Caki2 (cell line): ENCODE results near the gene SCUBE3. TPM values are rescaled to one million over a fixed set of nuclear protein-coding genes. Genes with fewer than 3 reads are reported as not detected.

Experiments
- DNase-seq: peaks from one replicate; pipeline ENCODE4 v3.0.0-alpha.2; 2015; ENCODE audit warnings: low read depth
- in situ Hi-C: cut with HindIII; loops from 2 replicates; pipeline ENCODE4 v1.10.0; 2016; ENCODE audit warnings: low sequenced_read_pairs, low pct_unique_long_range_greater_than_20kb, mixed read lengths
- total RNA-seq: library from RNA; depleted of rRNA; stranded (reverse); fragments of >200 nt; shearing (Covaris generic); gene quantifications from 2 replicates; pipeline ENCODE4 v1.2.3, GENCODE V29; 2014; ENCODE audit warnings: low replicate concordance

The SCUBE3 gene
- total RNA-seq, 1 experiment from 2014 or later, result not detected

DNA sequence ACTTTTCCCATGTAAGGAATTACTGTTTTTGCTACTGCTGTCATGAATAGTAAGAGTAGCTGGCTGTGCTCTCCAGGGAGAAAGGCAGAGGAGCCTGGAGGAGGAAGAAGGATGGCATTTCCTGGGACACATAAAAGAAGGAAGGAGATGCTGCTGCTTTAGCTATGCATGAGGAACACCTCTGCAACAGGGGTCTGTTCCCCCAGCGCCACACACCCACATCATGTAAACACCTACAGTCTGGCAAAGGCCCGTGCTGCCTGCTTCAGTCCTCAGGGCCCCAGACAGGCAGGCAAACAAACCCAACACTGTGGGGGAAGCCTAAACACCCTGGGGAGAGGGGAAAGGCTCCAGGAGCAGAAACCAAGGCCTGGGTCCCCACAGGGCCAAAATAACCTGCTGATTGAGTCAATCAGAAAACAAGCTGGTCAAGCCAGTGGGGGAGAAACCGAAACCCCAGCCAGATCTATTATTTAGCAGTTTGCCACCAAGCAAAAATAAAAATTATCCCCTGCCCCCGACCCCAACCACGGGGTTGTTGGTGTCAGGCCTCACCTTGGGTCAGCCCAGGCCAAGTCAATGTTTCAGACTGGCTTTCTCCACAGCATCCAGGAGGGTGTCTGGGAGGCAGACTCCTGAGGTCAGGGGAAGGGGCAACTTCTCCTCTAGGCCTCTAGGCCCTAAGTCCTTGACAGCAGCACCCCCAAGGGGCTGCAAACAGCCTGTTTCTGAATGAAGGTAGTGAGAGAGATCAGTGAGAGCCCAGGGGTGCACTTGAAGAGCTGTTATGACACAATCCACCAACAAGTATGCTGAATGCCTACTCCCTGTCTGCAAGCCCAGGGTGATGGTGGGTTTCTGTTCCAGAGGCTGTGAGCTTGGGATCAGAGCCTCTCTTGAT is 34.6 kb upstream of the SCUBE3 start:
- in situ Hi-C loops, result no loop called here
- DNase-seq, result no peak

DNA sequence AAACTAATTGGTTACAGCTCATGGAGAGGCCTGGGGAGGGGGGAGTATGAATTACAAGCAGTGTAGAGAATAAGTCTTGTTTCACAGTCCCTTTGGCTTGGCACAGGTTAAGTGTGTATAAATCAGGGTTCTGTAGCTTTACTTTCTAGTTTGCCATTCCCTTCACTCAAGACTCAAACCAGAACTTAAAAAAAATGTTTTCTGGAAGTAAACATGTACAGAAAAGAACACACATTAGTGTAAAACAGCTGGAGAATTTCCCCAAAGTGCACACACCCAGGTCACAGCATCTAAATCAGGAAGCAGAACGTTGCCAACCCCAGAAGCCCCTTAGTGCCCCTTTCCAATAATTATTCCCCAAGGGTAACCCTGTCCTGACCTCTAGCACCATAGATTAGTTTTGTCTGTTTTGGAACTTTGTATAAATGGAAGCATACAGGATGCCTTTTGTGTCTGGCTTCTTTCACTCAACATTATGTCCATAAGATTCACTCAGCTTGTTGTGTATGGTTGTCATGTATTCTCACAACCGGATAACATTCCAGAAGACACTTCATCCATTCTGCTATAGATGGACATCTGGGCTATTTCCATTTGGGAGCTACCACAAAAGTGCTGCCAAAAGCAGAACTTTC is 33.7 kb upstream of the SCUBE3 start:
- DNase-seq, result no peak
- in situ Hi-C loops, result no loop called here

DNA sequence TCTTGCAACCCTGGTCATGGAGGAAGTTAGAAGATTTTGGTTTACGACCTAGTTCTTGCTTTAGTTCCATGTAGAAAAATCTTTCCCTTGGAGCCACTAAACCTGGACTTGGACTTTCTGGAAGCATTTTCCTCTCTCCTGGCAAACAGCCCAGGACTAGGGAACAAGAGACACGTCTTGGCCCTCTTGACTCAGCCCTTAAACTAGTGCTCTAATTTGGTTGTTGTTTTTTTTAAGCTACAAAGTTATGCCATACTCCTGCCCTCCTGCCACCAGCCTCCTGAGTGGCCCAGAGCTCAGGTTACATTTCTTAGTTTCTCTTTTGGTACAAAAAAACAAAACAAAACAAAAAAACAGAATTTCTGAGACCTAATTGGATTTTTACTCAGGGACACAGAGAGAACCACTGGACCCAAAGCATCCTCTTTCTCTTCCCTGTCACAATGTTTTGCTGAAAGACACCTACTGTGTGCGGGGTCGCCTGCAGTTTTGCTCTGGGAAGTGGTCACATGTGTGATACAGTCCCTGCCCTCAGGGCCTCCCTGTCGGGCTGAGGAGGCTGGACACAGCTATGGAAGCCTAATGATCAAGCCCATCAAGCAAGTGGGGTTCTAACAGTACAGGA is 32.3 kb upstream of the SCUBE3 start:
- DNase-seq, result peak; percentile 12
- in situ Hi-C loops, result no loop called here

DNA sequence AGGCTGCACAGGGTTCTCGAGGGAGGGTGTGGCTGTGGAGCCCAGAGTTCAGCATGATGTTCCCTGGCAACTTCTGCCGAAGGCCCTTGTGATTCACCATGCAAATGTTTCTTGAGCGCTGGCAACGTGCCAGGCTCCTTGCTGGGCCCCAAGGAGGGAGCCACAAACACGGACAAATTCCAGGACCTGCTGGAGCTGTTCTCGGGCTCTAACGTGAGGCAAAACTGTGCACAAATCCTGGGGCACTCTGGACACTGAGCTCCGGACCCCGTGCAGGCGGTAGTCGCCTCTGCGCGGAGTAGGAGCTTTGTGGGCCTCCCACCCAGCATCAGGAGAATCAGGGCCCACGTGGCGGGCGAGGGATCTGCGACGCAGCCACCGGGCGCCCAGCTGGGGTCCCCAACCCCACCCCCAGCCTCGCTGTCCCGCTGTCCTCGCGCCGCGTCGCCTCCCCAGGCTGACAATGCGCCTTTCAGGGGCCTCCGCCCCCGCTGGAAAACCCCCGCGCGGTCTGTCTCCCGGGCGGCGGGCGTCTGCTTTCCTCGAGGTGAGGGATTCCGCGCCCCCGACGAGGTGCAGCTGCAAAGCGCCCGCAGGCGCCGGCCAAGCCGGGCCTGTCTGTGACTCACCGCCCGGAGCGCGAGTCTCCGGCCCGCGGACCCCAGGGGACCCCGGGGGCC is 31.7 kb upstream of the SCUBE3 start:
- DNase-seq, result no peak
- in situ Hi-C loops, result no loop called here

DNA sequence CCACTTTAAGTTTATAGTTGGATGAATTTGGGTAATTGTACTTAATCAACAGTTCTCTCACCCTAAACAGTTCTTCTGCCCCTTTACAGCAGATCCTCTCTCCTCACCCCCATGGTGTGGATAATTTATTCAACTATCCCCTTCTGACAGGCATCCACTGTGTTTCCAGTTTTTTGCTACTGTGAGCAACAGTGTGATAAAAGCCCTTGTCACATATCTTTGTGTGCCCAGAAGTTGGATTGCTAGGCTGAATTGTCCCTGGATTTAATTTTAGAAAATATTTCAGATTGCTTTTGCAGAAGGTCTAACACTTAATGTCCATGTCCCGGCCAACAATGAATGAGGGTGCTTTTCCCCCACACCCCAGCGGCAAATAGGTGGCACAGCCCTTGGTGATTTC is 30.5 kb upstream of the SCUBE3 start:
- in situ Hi-C loops, result no loop called here
- DNase-seq, result no peak

DNA sequence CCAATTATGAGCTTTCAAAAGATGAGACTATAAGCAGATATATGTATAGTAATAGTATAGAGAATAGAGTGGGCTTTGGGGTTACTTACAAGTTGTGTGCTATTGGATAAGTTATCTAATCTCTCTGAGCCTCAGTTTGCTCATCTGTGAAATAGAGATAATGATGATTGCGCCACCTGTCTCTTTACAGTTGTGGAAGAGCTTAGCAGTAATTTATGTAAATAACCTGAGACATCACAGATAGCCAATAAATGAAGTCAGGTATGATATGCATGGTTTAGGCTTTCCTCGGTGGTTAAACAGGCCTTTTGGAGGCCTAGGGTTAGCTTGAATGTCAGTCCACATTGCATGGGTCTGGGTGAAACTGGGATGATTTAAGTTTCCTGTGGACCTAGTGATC is 29.8 kb upstream of the SCUBE3 start:
- DNase-seq, result no peak
- in situ Hi-C loops, result no loop called here

DNA sequence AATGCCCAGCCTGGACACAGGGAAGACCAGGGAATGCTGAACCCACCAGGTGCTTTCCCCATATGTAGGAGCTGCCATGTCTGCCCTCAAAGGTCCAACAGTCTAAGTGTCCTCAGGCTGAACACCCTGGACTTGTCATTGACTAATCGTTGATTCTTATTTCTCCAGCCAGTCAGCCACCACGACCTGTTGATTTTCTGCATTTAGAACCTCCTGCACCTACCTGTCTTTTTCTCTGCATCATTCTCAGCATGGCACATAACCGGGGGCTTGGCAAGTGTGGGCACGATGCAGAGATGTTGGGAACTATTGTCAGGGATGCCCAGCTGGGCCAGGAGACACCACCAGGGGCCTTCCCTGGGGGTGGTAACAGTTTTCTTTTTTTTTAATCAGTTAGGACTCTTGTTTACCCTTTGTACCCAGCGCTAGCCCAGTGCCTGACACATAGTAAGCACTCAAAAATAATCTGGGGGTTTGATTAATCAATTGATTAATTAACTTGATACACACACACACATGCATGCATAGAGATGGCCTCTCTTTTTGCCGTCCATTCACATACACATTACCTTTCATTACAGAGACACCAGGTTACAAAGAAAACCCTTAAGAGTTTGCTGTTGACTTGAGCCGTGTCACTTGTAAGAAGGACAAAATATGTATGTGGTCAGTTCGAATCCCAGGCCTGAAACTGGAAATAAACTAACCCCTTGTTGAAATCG is 29.0 kb upstream of the SCUBE3 start:
- DNase-seq, result no peak
- in situ Hi-C loops, result no loop called here

DNA sequence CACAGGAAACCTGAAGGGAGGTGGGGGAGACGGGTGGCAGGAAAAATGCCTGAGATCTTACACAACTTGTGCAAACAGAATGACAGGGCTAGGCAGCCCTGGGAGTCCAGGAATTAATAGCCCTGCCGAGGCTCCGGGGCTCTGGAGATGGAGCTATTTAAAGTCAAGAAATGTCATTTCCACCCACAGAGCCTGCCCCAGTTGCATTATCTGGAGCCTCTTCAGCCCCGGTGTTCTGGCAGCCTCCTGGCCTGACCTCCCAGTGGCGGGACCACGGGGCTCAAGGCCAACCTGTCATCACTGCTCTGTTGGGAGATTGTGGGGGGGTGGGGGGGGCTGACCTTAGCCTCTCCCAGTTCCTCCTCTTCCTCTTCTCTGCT is 28.5 kb upstream of the SCUBE3 start:
- in situ Hi-C loops, result no loop called here
- DNase-seq, result no peak

DNA sequence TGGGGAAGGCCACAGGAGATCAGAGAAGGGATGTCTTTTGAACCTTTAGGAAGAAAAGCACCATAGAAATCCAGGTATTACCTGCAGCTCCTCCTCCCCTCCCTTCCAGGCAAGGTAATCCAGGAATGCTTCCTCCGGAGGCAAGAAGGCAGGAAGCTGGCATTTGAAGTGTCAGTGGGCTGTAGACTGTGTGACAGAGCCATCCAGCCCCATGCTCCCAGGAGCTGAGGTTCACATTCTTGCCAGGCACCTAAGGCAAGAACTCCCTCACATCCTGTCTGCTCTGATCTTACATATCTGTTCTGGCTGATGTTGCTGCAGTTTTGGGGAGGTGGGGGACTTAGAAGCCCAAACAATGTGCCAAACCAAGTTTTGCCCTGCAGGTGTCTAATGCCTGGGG is 27.8 kb upstream of the SCUBE3 start:
- no peak for DNase-seq

DNA sequence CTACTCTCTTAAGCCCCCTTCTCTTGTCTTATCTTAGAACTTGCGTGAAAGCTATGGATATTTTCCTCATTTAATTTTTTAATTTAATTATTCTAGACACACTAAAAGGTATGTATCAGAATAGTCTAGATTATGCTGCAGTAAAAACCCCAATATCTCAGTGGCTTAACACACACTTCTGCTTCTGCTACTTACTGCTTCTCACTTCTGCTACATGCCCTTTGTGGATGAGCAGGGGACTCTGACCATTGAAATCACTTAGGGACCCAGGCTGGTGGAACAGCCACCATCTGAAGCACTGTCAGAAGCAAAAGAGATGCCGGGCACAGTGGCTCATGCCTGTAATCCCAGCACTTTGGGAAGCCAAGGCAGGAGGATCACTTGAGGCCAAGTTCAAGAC is 27.2 kb upstream of the SCUBE3 start:
- in situ Hi-C loops, result no loop called here
- DNase-seq, result no peak

More for the DNA sequence above, 27.8 kb upstream of the SCUBE3 start:
- in situ Hi-C loops, result no loop called here

DNA sequence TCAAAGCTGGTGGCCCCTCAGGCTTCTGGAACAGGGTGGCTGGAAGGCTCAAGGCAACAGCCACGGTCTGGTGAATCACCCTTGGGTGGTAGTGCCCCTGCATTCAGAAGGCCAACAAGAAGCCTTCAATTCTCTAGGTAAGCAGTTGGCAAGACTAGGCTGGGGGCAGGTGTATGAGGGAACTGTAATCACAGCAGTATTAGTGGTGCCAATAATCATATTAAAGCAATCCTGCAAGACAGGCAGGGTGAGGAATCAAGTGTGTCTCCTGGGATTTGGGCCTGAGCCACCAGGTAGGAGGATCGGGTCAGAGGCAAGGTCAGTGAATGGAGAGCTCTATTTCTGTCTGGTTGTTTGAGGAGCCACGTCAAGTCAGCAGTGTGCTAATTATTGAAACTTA is 24.9 kb upstream of the SCUBE3 start:
- in situ Hi-C loops, result no loop called here
- no peak for DNase-seq

DNA sequence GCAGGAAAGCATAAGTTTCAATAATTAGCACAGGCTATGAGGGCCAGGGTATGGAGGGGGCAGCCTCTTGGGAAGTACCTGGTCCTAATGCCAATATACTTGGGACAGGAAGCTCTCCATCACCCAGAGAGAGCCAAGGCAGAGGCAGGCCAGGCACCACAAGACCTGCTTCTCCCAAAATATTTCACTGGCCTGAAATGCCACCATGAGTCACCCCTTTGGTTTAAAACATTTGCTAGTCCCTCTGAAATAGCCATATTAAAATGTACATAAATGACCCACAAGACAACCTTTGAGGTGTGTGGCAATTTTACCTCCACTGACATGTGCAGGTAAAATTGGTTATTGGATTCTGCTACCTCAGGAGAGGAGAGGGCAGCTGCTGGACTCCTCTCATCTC is 23.4 kb upstream of the SCUBE3 start:
- in situ Hi-C loops, result no loop called here
- DNase-seq, result no peak

DNA sequence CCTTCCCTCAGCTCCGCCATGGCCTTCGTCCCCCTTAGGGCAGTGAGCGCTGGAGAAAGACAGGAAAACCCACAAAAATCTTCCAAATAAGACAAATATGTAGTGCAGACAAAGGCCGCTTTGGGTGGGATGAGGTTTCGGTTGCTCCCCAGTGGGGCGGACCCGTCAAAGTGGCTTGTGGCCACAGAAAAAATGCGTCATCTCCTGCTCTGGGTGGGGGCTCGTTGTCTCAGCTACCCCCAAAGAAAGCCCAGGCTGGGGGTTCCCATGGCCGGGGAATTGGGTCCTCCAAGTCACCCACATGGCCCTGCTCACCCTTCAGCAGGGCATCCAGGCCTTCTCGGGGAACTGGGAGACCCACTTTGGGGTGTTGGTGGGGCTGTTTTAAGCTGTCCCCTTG is 21.9 kb upstream of the SCUBE3 start:
- in situ Hi-C loops, result no loop called here
- no peak for DNase-seq

DNA sequence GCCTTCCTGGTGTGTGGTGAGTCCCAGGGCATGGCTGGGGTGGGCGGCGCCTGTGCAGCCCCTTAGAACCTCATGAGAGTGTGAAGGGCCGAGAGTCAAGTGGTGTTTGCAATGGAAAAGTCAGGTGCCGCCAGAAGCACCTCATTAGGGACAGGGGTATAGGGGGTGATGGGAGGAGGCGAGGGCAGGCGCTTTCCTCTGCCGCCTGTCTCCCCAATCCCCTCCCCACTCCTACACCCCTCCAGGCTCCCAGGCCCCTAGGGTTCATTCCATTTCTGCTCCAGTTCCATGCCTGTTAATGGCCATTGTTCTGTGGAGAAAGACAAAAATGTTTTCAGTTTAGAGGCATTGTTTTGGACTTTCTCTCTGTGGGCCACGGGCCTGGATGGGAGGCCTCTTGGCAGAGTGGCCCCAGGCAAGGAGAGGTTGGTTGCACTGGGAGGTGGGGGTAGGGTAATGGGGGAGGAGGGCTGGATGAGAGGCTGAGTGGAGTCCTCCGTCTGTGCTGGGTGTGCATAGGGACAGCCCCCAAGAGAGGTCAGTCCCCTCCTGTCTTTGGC is 21.4 kb upstream of the SCUBE3 start:
- in situ Hi-C loops, result no loop called here
- no peak for DNase-seq

DNA sequence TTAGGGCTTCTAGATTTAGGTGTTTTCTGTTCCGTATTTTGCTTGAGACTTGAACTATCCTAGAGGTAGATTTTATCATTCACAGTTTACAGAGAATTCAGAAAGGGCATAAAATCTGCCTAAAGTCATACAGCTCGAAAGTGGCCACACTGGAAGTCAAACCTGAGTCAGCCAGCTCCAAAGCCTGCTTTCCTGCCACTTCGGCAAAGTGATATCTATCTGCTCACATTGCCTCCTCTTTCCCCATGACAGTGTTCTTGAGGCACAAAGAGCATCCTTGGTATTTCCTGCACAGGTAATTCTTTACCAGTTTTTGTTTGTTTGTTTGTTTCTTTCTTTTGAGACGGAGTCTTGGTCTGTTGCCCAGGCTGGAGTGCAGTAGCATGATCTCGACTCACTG is 19.4 kb upstream of the SCUBE3 start:
- in situ Hi-C loops, result no loop called here
- no peak for DNase-seq

DNA sequence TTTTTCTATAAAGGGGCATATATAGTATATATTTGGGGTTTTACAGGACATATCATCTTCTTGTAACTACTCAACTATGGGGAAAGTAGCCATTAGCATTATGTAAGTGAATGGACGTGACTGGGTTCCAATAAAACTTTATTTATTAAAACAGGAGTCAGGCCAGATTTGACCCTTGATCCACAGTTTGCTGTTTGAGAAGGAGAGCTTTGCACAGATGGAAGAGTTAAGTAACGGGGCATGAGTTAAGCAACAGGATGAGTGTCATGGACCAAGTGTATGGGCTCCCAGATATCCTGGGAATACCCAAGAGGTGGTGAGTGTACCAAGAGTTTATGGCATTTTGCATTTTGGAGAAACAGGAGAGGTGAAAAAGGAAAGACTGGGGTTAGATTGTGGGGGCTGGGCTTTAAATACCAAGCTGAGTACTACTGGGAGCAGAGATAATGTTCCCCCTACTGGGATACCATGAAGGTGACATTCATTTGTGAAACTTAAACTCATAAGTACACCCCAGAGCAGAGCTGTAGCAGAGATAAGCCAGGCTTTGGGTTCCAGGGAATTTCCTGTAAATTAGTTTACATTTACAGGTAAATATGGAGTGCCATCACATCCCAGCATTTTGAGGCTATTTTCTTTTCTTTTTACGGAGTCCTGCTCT is 18.5 kb upstream of the SCUBE3 start:
- DNase-seq, result no peak
- in situ Hi-C loops, result no loop called here

DNA sequence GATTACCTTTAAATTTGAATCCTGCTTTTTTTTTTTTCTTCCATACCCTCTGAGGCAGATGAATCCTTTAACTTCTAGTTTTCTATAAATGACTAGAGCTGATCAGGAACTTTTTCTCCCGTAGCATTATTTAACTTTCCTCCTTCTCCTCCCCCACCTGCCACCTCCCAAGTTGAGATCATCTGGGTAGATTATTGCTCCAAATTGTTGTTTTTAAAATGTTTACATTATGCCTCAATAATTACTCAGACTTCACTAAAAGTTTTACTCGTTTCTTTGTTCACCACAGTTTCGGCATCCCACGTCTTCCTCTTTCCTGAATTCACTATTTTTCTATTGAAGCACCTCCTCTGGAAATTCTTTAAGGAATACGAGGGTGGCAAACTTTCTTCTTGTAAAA is 16.6 kb upstream of the SCUBE3 start:
- no peak for DNase-seq
- in situ Hi-C loops, result no loop called here

DNA sequence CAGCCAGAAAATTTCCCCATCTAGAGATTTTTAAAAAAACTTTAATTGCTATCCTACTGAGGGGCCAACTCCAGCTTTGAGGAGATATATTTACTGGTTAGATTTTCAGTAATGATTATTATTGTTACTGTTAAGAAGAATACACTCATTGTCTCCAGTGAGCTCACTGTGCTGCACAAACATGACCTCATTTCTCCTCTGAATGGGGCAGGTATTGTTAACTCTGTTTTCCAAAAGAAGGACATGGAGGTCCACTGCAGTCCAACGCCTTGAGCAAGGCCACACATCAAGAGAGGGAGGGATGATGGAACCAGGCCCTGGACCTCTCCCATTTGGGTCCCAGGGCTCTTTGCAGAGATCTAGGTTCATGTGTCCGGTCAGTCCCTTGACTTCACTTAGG is 13.9 kb upstream of the SCUBE3 start:
- in situ Hi-C loops, result no loop called here

More for the DNA sequence above, 13.9 kb upstream of the SCUBE3 start:
- no peak for DNase-seq
